Erythroblast (primary cell): Measurements from ENCODE around the gene BRD1.
"Not testable (repeated sequence)": the region's sequence is repeated elsewhere in the genome, so short reads cannot be mapped to it uniquely, and the experiment has no call there.

ENCODE experiments used
- DNase-seq, 2 experiments: peaks; one replicate each; lab custom pipeline; 2025; lab: John Stamatoyannopoulos, UW
- GATA1 ChIP-seq: IDR thresholded peaks from 2 replicates; pipeline ENCODE4 v1.6.1; 2011; ENCODE audit warnings: low read depth, mild to moderate bottlenecking, control low read depth, low read length, moderate library complexity
- POLR2A ChIP-seq: IDR thresholded peaks from 2 replicates; pipeline ENCODE4 v1.6.1; 2011; ENCODE audit warnings: mild to moderate bottlenecking, low read length

Gene BRD1

GRCh38 chr22:49826603-49827270, 936 bp downstream of the BRD1 start:
- DNase-seq: peak; percentile 75 to 84
- no peak for TF ChIP-seq GATA1

GRCh38 chr22:49825944-49826602, 1.6 kb downstream of the BRD1 start:
- peak; percentile 75 to 82 for DNase-seq
- TF ChIP-seq GATA1 (no peak), POLR2A (peak; percentile 57)

- DNase-seq: no peak
- TF ChIP-seq POLR2A: no peak
- TF ChIP-seq GATA1: no peak
Measured at GRCh38 chr22:49825436-49825835, 2.2 kb downstream of the BRD1 start.

- TF ChIP-seq GATA1: no peak
- no peak for TF ChIP-seq POLR2A
- no peak for DNase-seq
Measured at GRCh38 chr22:49824936-49825335, 2.7 kb downstream of the BRD1 start.

GRCh38 chr22:49824185-49824925, 3.3 kb downstream of the BRD1 start:
- no peak for DNase-seq
- TF ChIP-seq POLR2A (no peak), GATA1 (no peak)

- TF ChIP-seq GATA1 (no peak), POLR2A (no peak)
- DNase-seq: no peak
Measured at GRCh38 chr22:49823289-49824045, 4.2 kb downstream of the BRD1 start.

GRCh38 chr22:49821741-49822140, 5.9 kb downstream of the BRD1 start:
- DNase-seq: not testable (repeated sequence)

- TF ChIP-seq GATA1 (no peak), POLR2A (no peak)
- DNase-seq: no peak
Measured at GRCh38 chr22:49820984-49821383, 6.7 kb downstream of the BRD1 start.

GRCh38 chr22:49817359-49817758, 10.3 kb downstream of the BRD1 start:
- no peak for TF ChIP-seq GATA1
- TF ChIP-seq POLR2A: no peak
- DNase-seq: no peak

GRCh38 chr22:49815641-49816091, 12.0 kb downstream of the BRD1 start:
- no peak for DNase-seq
- TF ChIP-seq GATA1 (no peak), POLR2A (no peak)

- DNase-seq: no peak
- TF ChIP-seq GATA1: no peak
- no peak for TF ChIP-seq POLR2A
Measured at GRCh38 chr22:49814856-49815255, 12.8 kb downstream of the BRD1 start.

- no peak for DNase-seq
- TF ChIP-seq POLR2A (no peak), GATA1 (no peak)
Measured at GRCh38 chr22:49814164-49814686, 13.4 kb downstream of the BRD1 start.

GRCh38 chr22:49812838-49813237, 14.8 kb downstream of the BRD1 start:
- no peak for DNase-seq
- no peak for TF ChIP-seq POLR2A
- TF ChIP-seq GATA1: no peak
